DND-41 (cell line): ENCODE data around the gene PTCD3.
A peak's percentile ranks its signal among the peaks of the same experiment; 100 is the strongest.

ENCODE experiments used
- ATAC-seq: fragments of 200-7000 bp; cut with Tn5 transposase; 3 replicates; pipeline ENCODE4 v1.9.1; 2021; ENCODE audit warnings: low read depth; ENCODE audit not compliant: insufficient read depth
- DNase-seq: peaks from one replicate; pipeline ENCODE4 v3.0.0-alpha.2; 2020
- H2AFZ ChIP-seq: 2 replicates; pipeline ENCODE4 v1.6.0; 2012; ENCODE audit warnings: low read depth, low read length
- H3K27ac ChIP-seq: 2 replicates; pipeline ENCODE4 v1.5.1; 2012; ENCODE audit warnings: low read length, inconsistent platforms
- H3K27me3 ChIP-seq: fragments of 200-600 bp; sonication (generic); 2 replicates; pipeline ENCODE4 v1.6.0; 2012; ENCODE audit warnings: low read length, mild to moderate bottlenecking, inconsistent platforms; ENCODE audit not compliant: insufficient read depth, poor library complexity
- H3K36me3 ChIP-seq: 2 replicates; pipeline ENCODE4 v1.5.1; 2012; ENCODE audit warnings: low read length, inconsistent platforms; ENCODE audit not compliant: insufficient read depth
- H3K4me1 ChIP-seq: 2 replicates; pipeline ENCODE4 v1.5.1; 2012; ENCODE audit warnings: mild to moderate bottlenecking, low read length; ENCODE audit not compliant: insufficient read depth
- H3K4me2 ChIP-seq: 2 replicates; pipeline ENCODE4 v1.6.0; 2012; ENCODE audit warnings: mild to moderate bottlenecking, moderate library complexity, low read length, inconsistent platforms; ENCODE audit not compliant: insufficient read depth
- H3K4me3 ChIP-seq, 2 experiments: fragments of 200-600 bp in 1 of 2; shearing (Covaris generic) in 1 of 2; 2 replicates each; pipeline ENCODE4 v1.5.1; 2012 to 2016; ENCODE audit warnings: inconsistent platforms in 2 of 2, low read length in 2 of 2, mild to moderate bottlenecking in 2 of 2, low read depth in 1 of 2, moderate library complexity in 1 of 2
- H3K79me2 ChIP-seq: 2 replicates; pipeline ENCODE4 v1.6.0; 2012; ENCODE audit warnings: low read length, inconsistent platforms; ENCODE audit not compliant: insufficient read depth
- H3K9ac ChIP-seq: 2 replicates; pipeline ENCODE4 v1.6.0; 2012; ENCODE audit warnings: low read depth, mild to moderate bottlenecking, inconsistent platforms, low read length, moderate library complexity
- H3K9me3 ChIP-seq: 2 replicates; pipeline ENCODE4 v1.5.1; 2012; ENCODE audit warnings: low read length, moderate library complexity, mild to moderate bottlenecking, inconsistent platforms; ENCODE audit not compliant: insufficient read depth, severe bottlenecking
- H4K20me1 ChIP-seq: 2 replicates; pipeline ENCODE4 v1.6.0; 2012; ENCODE audit warnings: low read length; ENCODE audit not compliant: insufficient read depth
- CTCF ChIP-seq: IDR thresholded peaks from 2 replicates; pipeline ENCODE4 v1.5.1; 2012; ENCODE audit warnings: borderline replicate concordance, low read length, moderate library complexity, mild to moderate bottlenecking; ENCODE audit not compliant: poor library complexity, severe bottlenecking; ENCODE audit errors: extremely low read depth
- EZH2 ChIP-seq: IDR thresholded peaks from 3 replicates; pipeline ENCODE4 v1.6.1; 2012; ENCODE audit warnings: borderline replicate concordance, low read depth, mild to moderate bottlenecking, moderate library complexity, low read length, inconsistent platforms; ENCODE audit not compliant: severe bottlenecking

Gene PTCD3

GRCh38 chr2:86069091-86069685, 36.8 kb upstream of the PTCD3 start:
- Histone ChIP-seq H3K27ac (peak overlapping the region; percentile 69), H3K9me3 (no peaks in the 10 kb centered on the region), H3K9ac (0 out of 2 replicates have a peak overlapping the region, but pooled peaks have one; percentile 12), H3K4me3 (no peak overlapping the region), H4K20me1 (no peaks in the 10 kb centered on the region), H3K79me2 (no peaks in the 10 kb centered on the region), H3K4me2 (0 out of 2 replicates have a peak overlapping the region, but pooled peaks have one; percentile 4), H2AFZ (no peak overlapping the region), H3K4me1 (peaks cover 26% of the 10 kb centered on the region), H3K27me3 (no peaks in the 10 kb centered on the region), H3K36me3 (peaks cover 96% of the 10 kb centered on the region)
- TF ChIP-seq EZH2: no peak
- TF ChIP-seq CTCF: no peak
- no peak for ATAC-seq
- no peak for DNase-seq

- H3K27me3 ChIP-seq: no peaks in the 10 kb centered on the region
- DNase-seq (no peak), ATAC-seq (no peak)
- no peak overlapping the region for H3K4me3 ChIP-seq
- H3K27ac ChIP-seq: peak overlapping the region; percentile 69
- H3K4me1 ChIP-seq: peaks cover 26% of the 10 kb centered on the region
- no peak overlapping the region for H2AFZ ChIP-seq
- peaks cover 96% of the 10 kb centered on the region for H3K36me3 ChIP-seq
- H3K9me3 ChIP-seq: no peaks in the 10 kb centered on the region
- H4K20me1 ChIP-seq: no peaks in the 10 kb centered on the region
- no peak for TF ChIP-seq EZH2
- TF ChIP-seq CTCF: no peak
- H3K4me2 ChIP-seq: no peak overlapping the region
- H3K9ac ChIP-seq: no peak overlapping the region
- no peaks in the 10 kb centered on the region for H3K79me2 ChIP-seq
These were observed 36.2 kb upstream of the PTCD3 start for GRCh38 chr2:86069783-86070339.

- H3K9me3 ChIP-seq: no peaks in the 10 kb centered on the region
These were observed 35.2 kb upstream of the PTCD3 start for GRCh38 chr2:86070868-86071267.

More at GRCh38 chr2:86070868-86071267, 35.2 kb upstream of the PTCD3 start:
- no peak overlapping the region for H3K4me3 ChIP-seq
- H3K27me3 ChIP-seq: no peaks in the 10 kb centered on the region
- no peak overlapping the region for H2AFZ ChIP-seq
- H4K20me1 ChIP-seq: no peaks in the 10 kb centered on the region
- H3K36me3 ChIP-seq: peaks cover 92% of the 10 kb centered on the region
- peaks cover 26% of the 10 kb centered on the region for H3K4me1 ChIP-seq
- ATAC-seq: no peak
- no peak overlapping the region for H3K27ac ChIP-seq
- no peaks in the 10 kb centered on the region for H3K79me2 ChIP-seq
- no peak overlapping the region for H3K9ac ChIP-seq
- TF ChIP-seq EZH2 (no peak), CTCF (no peak)
- no peak for DNase-seq
- H3K4me2 ChIP-seq: no peak overlapping the region
